ENCODE data around the gene RTP4.

Gene RTP4

DNA sequence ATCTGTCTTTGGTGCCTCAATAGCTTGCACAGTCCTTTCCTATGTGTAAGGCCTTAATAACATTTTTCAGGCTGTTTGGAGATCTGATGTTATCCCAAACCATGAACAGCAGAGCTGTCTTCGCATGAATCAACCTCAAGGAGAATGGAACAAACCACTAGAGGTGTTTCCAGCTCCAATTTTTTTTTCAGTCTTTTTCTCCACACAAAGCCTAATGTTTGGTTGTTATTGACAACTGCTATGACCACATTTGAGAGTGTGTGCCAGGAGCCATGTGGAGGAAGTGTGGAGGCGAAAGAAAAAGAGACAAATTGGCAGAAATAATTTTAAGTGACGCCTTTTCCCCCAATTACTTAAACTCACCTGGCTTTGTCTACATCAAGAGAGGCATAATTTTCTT lies 38.7 kb downstream of the RTP4 start:
- TF ChIP-seq TAF1 (IDR thresholded peaks at IDR 0.05; ENCODE audit: borderline replicate concordance, insufficient read depth, low read length) (no peak), POLR2AphosphoS5 (IDR thresholded peaks at IDR 0.05; ENCODE audit: low read depth, low read length) (no peak), FOXP2 (optimal IDR thresholded peaks at IDR 0.05; ENCODE audit: borderline replicate concordance, extremely low read depth, extremely low read length, insufficient read depth) (no peak), SIN3A (IDR thresholded peaks at IDR 0.05; ENCODE audit: borderline replicate concordance, insufficient read depth, low read length) (no peak)
- TF ChIP-seq, protein P1, sequence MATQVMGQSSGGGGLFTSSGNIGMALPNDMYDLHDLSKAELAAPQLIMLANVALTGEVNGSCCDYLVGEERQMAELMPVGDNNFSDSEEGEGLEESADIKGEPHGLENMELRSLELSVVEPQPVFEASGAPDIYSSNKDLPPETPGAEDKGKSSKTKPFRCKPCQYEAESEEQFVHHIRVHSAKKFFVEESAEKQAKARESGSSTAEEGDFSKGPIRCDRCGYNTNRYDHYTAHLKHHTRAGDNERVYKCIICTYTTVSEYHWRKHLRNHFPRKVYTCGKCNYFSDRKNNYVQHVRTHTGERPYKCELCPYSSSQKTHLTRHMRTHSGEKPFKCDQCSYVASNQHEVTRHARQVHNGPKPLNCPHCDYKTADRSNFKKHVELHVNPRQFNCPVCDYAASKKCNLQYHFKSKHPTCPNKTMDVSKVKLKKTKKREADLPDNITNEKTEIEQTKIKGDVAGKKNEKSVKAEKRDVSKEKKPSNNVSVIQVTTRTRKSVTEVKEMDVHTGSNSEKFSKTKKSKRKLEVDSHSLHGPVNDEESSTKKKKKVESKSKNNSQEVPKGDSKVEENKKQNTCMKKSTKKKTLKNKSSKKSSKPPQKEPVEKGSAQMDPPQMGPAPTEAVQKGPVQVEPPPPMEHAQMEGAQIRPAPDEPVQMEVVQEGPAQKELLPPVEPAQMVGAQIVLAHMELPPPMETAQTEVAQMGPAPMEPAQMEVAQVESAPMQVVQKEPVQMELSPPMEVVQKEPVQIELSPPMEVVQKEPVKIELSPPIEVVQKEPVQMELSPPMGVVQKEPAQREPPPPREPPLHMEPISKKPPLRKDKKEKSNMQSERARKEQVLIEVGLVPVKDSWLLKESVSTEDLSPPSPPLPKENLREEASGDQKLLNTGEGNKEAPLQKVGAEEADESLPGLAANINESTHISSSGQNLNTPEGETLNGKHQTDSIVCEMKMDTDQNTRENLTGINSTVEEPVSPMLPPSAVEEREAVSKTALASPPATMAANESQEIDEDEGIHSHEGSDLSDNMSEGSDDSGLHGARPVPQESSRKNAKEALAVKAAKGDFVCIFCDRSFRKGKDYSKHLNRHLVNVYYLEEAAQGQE (IDR thresholded peaks at IDR 0.05; ENCODE audit: insufficient read depth in 1 of 2, low read depth in 2 of 2, low read length in 2 of 2): no peak
